ENCODE data around the gene CEP41. TPM values are rescaled to one million over a fixed set of nuclear protein-coding genes. Genes with fewer than 3 reads are reported as not detected.

Gene CEP41
- total and polyA plus RNA-seq, 2 donors (not counting 3 experiments of a cell fraction or from before 2014, with no cell fraction given): 19.5 to 26.8 TPM

GRCh38 chr7:130360518-130360917 is 80.3 kb downstream of the CEP41 start:
- Histone ChIP-seq H4K20me1 (replicated peaks; ENCODE audit: control insufficient read depth, extremely low read depth, insufficient read depth, low read length) (no peaks in the 10 kb centered on the region), H3K4me1 (ENCODE audit: control insufficient read depth, extremely low read depth, insufficient read depth, low read length) (peaks cover 4% of the 10 kb centered on the region), H3K79me2 (ENCODE audit: control insufficient read depth, insufficient read depth, low read length) (no peaks in the 10 kb centered on the region), H3K9ac (replicated peaks; ENCODE audit: extremely low read depth, insufficient read depth, low read length) (no peak overlapping the region), H3K27me3 (ENCODE audit: control insufficient read depth in 2 of 2, insufficient read depth in 2 of 2, low read length in 2 of 2) (no peaks in the 10 kb centered on the region), H2AFZ (ENCODE audit: low read depth, low read length) (no peak overlapping the region), H3K4me2 (ENCODE audit: insufficient read depth, low read length) (no peak overlapping the region), H3K27ac (ENCODE audit: insufficient read depth, low read depth, low read length) (no peak overlapping the region), H3K9me1 (replicated peaks; ENCODE audit: control insufficient read depth, extremely low read depth, insufficient read depth, low read length) (no peaks in the 10 kb centered on the region), H3K9me3 (replicated peaks; ENCODE audit: control insufficient read depth, insufficient read depth, low read length) (no peaks in the 10 kb centered on the region), H3K4me3 (replicated peaks in 1 of 3; ENCODE audit: insufficient read depth in 1 of 3, low read depth in 1 of 3, low read length in 3 of 3) (no peak overlapping the region), H3K36me3 (ENCODE audit: control insufficient read depth in 2 of 2, extremely low read depth in 1 of 2, insufficient read depth in 2 of 2, low read length in 2 of 2) (no peaks in the 10 kb centered on the region)
- FAIRE-seq (no peak), DNase-seq (ENCODE audit: low read depth, low spot score) (no peak)
- dilution Hi-C loops (cut with MboI; ENCODE audit: extremely low pct_ligation_motif_present, low sequenced_read_pairs): no loop called here
- ChIA-PET CTCF (interaction anchor here (0.9 kb wide), 1 partner anchor 21 kb away, joined by 4 read pairs; no protein-coding TSS in a partner anchor), POLR2A (no interaction called here)
- intact Hi-C loops (cut with micrococcal nuclease): no loop called here
- TF ChIP-seq GATA2 (IDR thresholded peaks at IDR 0.05; ENCODE audit: insufficient read depth, insufficient read length, low read depth, low read length): no peak
- no TSS peak for BruUV-seq (replicated peaks)

DNA sequence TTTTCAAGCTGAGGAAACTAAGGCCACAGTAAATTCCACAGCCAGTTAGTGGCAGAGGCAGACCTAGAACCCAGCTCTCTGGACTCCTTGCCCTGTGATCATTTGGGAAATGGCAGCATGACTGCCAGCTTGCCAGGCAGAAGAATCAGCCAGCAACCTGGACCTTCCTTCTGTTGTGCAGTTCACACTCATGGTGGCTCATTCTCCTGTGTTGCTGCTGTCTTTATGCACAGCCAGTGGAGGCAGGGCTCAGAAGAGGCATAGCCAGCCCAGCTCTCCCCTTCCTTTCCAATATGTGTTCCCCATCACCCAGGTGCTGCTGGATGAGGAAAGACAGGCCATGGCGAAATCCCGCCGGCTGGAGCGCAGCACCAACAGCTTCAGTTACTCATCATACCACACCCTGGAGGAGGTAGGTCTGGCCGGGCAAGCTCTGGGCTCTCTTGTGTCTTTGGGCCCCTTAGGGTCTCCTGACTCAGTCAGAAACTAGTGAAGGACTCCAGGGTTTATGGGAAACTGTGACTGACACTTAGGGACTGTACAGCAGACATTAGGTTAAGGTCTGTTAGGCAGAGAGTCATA is 81.4 kb downstream of the CEP41 start:
- intact Hi-C loops (cut with micrococcal nuclease) (no loop called here), dilution Hi-C loops (cut with MboI; ENCODE audit: extremely low pct_ligation_motif_present, low sequenced_read_pairs) (no loop called here)
- Histone ChIP-seq H3K27ac (ENCODE audit: insufficient read depth, low read depth, low read length) (no peak overlapping the region), H4K20me1 (replicated peaks; ENCODE audit: control insufficient read depth, extremely low read depth, insufficient read depth, low read length) (no peaks in the 10 kb centered on the region), H3K79me2 (ENCODE audit: control insufficient read depth, insufficient read depth, low read length) (no peaks in the 10 kb centered on the region), H2AFZ (ENCODE audit: low read depth, low read length) (no peak overlapping the region), H3K9ac (replicated peaks; ENCODE audit: extremely low read depth, insufficient read depth, low read length) (no peak overlapping the region), H3K4me2 (ENCODE audit: insufficient read depth, low read length) (no peak overlapping the region), H3K9me3 (replicated peaks; ENCODE audit: control insufficient read depth, insufficient read depth, low read length) (no peaks in the 10 kb centered on the region), H3K4me1 (ENCODE audit: control insufficient read depth, extremely low read depth, insufficient read depth, low read length) (peaks cover 4% of the 10 kb centered on the region), H3K4me3 (replicated peaks in 1 of 3; ENCODE audit: insufficient read depth in 1 of 3, low read depth in 1 of 3, low read length in 3 of 3) (no peak overlapping the region), H3K27me3 (ENCODE audit: control insufficient read depth in 2 of 2, insufficient read depth in 2 of 2, low read length in 2 of 2) (no peaks in the 10 kb centered on the region), H3K36me3 (ENCODE audit: control insufficient read depth in 2 of 2, extremely low read depth in 1 of 2, insufficient read depth in 2 of 2, low read length in 2 of 2) (no peaks in the 10 kb centered on the region), H3K9me1 (replicated peaks; ENCODE audit: control insufficient read depth, extremely low read depth, insufficient read depth, low read length) (no peaks in the 10 kb centered on the region)
- DNase-seq (ENCODE audit: low read depth, low spot score) (no peak), FAIRE-seq (no peak)
- BruUV-seq (replicated peaks): no TSS peak
- TF ChIP-seq JUN (IDR thresholded peaks at IDR 0.05; ENCODE audit: borderline replicate concordance, insufficient read depth, insufficient read length, low read depth): no peak
- TF ChIP-seq MAX (IDR thresholded peaks at IDR 0.05; ENCODE audit: insufficient read depth, insufficient read length): no peak
- TF ChIP-seq MYC (IDR thresholded peaks at IDR 0.05; ENCODE audit: low read depth, low read length): no peak
- no peak for TF ChIP-seq EZH2 (IDR thresholded peaks at IDR 0.05; ENCODE audit: borderline replicate concordance, low read depth, low read length, severe bottlenecking)
- TF ChIP-seq, protein P1, sequence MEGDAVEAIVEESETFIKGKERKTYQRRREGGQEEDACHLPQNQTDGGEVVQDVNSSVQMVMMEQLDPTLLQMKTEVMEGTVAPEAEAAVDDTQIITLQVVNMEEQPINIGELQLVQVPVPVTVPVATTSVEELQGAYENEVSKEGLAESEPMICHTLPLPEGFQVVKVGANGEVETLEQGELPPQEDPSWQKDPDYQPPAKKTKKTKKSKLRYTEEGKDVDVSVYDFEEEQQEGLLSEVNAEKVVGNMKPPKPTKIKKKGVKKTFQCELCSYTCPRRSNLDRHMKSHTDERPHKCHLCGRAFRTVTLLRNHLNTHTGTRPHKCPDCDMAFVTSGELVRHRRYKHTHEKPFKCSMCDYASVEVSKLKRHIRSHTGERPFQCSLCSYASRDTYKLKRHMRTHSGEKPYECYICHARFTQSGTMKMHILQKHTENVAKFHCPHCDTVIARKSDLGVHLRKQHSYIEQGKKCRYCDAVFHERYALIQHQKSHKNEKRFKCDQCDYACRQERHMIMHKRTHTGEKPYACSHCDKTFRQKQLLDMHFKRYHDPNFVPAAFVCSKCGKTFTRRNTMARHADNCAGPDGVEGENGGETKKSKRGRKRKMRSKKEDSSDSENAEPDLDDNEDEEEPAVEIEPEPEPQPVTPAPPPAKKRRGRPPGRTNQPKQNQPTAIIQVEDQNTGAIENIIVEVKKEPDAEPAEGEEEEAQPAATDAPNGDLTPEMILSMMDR (IDR thresholded peaks at IDR 0.05; ENCODE audit: extremely low read depth in 1 of 2, insufficient read depth in 1 of 2, low read depth in 1 of 2, low read length in 2 of 2): no peak
- TF ChIP-seq POLR2A (IDR thresholded peaks at IDR 0.05; ENCODE audit: low read depth, low read length): no peak
- no peak for TF ChIP-seq POLR2AphosphoS5 (IDR thresholded peaks at IDR 0.05; ENCODE audit: insufficient read depth, low read depth, low read length)
- no peak for TF ChIP-seq GATA2 (IDR thresholded peaks at IDR 0.05; ENCODE audit: insufficient read depth, insufficient read length, low read depth, low read length)
- TF ChIP-seq FOS (IDR thresholded peaks at IDR 0.05; ENCODE audit: borderline replicate concordance, insufficient read depth, low read length): no peak
- ChIA-PET POLR2A (no interaction called here), CTCF (no interaction called here)

All from endothelial cell of umbilical vein (primary cell).